GM18951 (cell line): Measurements from ENCODE around the gene RYK.
"Not testable (repeated sequence)": the region's sequence is repeated elsewhere in the genome, so short reads cannot be mapped to it uniquely, and the experiment has no call there.

ENCODE experiments used
- POLR2A ChIP-seq: IDR thresholded peaks from 4 replicates; pipeline ENCODE4 v1.6.1; 2011; ENCODE audit warnings: mild to moderate bottlenecking; ENCODE audit not compliant: insufficient read length, insufficient read depth; ENCODE audit errors: extremely low read depth
- in situ Hi-C: fragments of 300-500 bp; cut with MboI; formaldehyde crosslinking; loops from one replicate; pipeline ENCODE4 v1.12.0; 2022; ENCODE audit warnings: low sequenced_read_pairs, mixed read lengths, inconsistent platforms; ENCODE audit not compliant: unreplicated experiment

RYK gene

GRCh38 chr3:134279466-134279865, 28.8 kb upstream of the RYK start:
- no peak for TF ChIP-seq POLR2A
- in situ Hi-C loops, result no loop called here

DNA sequence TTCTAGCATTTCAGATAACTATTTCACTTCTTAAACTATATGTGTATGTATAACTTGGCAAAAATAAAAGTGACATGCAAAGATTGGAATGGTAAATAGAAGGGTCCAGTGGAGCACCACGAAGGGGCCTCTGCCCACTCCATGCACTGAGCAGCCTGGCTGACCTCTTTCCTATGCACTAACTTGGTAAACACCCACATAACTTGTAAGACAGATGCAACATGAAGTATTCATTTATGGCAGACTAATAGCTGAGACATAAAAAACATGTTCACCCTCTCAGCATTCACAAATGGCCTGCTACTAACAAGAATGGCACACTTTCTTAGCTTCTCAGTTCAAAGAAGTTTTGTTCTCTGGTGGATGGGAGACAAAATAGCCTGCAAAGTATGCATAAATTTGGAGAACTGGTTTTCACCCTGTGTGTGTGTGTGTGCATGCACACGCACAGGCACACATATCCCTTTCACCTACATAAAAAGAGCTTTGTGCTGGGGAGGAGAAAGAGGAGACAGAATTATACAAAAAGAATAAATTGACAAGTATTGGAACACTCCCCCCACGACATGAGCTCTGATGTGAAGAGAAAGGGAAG, 26.5 kb upstream of the RYK start:
- no peak for TF ChIP-seq POLR2A
- in situ Hi-C loops, result no loop called here

DNA sequence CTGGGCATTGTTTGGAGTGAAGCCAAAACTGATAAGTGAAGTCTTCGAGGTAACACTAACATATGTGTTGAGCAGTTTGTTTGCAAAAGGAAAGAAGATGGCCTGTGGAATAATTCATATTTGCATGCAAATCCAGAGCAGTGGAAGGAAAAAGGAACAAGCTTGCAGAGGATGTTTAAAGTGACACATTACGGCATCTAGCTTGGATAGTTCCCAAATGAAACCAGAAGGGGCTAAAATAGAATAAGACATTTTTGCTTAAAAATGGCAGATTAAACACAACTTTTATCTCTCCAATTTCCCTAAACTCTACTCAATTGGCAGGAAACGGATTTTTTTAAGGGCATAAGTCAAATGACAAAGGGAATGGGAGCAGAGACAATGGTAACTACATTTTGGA, 25.4 kb upstream of the RYK start:
- in situ Hi-C loops, result no loop called here
- TF ChIP-seq POLR2A, result no peak

DNA sequence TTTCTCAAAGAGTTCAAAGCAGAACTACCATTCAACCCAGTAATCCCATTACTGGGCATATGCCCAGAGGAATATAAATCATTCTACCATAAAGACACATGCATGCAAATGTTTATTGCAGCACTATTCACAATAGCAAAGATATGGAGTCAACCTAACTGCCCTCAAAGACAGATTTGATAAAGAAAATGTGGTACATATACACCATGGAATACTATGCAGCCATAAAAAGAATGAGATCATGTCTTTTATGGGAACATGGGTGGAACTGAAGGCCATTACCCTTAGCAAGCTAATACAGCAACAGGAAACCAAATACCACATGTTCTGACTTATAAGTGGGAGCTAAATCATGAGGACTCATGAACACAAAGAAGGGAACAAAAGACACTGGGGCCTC, 24.5 kb upstream of the RYK start:
- in situ Hi-C loops, result not testable (repeated sequence)

GRCh38 chr3:134274571-134274970, 23.9 kb upstream of the RYK start:
- TF ChIP-seq POLR2A, result no peak
- in situ Hi-C loops, result no loop called here

- no peak for TF ChIP-seq POLR2A
- in situ Hi-C loops, result no loop called here
Observed at GRCh38 chr3:134267996-134268395, 17.3 kb upstream of the RYK start.

DNA sequence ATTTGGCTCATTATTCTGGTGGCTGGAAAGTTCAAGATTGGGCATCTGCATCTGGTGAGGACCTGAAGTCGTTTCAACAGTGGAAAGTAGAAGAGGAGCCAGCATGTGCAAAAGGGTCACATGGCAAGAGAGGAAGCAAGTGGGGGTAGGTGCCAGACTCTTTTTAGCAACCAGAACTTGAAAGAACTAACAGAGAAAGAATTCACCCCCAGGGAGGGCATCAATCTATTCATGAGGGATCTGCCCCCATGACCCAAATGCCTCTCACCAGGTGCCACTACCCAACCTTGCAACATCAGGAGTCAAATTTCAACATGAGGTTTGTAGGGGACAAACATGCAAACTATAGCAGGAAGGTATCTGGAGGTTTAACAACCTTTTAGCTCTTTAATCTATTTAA, 10.3 kb upstream of the RYK start:
- no peak for TF ChIP-seq POLR2A
- in situ Hi-C loops, result no loop called here

DNA sequence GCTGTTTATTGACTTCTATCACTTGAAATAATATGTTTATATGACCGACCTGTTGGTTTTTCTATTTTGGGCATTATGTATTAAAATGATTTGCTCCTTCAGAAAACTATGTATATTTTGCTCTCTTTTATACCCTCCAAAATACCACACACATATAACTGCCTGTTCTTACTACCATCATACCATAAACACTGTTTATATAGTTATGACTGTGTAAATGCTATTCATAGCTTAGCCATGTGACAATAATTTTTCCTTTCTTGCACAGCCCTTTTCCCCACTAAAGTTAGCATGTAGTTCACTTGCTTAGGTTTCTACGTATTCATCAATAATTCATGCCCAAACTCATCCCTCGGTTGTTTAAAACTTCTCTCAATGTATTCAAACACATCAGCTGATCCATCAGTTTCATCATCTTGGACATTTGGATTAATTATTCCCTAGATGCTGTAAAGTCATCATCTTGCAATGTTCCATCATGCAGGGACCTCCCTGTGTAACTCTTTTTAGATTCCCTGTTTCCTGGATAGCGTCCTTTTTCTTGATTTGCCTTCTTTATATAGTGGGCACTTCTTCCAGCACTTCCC, 8.2 kb upstream of the RYK start:
- in situ Hi-C loops, result no loop called here
- no peak for TF ChIP-seq POLR2A

DNA sequence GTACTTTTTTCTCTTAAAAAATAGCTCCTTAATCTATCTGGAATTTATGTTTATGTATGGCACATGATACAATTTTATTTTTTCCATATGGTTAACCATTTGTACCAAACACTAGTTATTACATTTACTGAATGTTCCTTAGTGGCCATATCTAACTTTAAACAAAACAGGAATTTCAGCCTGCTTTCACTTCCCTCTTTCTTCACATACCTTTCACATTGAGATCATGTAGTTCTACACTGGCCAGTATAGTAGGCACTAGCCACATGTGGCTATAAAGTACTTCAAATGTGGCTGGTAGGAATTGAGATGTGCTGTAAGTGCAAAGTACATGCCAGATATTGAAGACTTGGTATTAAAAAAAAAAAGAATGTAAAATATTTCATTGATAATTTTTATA, 4.7 kb upstream of the RYK start:
- in situ Hi-C loops, result no loop called here
- TF ChIP-seq POLR2A, result no peak

DNA sequence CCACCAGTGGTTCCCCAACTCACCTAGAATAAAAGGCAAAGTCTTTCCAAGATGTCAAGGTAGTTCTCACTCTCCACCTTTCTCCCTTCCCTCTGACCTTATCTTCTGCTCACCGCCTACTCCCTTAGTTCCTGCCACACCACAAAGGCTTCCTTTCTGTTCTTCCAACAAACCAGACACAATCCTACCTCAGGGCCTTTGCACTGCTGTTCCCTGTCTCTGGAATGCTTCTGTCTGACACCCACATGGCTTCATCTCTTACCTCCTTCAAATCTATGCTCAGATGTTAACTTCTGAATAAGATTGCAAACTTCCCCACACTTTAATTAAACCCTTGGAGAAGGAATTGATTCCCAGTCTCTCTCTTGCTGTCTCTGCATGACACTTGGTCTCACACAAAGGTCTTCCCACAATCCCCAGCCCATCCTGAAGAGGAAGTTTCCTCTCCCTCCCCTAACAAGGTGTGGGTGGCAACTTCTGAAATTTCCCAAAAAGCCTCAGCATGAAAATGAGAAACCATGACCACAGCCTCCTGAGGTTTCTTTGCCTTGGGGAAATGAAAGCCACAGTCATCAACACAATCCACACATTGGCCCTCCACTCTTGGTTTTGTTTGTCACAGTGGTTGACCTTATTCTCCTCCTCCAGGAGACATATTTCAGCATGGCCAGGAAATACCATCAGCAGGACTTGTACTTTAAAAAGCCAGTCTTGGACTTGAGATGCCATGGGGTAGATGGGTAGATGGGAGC, 3.0 kb upstream of the RYK start:
- no peak for TF ChIP-seq POLR2A
- in situ Hi-C loops, result no loop called here

- in situ Hi-C loops, result no loop called here
- no peak for TF ChIP-seq POLR2A
Observed at GRCh38 chr3:134252766-134253165, 2.1 kb upstream of the RYK start.

DNA sequence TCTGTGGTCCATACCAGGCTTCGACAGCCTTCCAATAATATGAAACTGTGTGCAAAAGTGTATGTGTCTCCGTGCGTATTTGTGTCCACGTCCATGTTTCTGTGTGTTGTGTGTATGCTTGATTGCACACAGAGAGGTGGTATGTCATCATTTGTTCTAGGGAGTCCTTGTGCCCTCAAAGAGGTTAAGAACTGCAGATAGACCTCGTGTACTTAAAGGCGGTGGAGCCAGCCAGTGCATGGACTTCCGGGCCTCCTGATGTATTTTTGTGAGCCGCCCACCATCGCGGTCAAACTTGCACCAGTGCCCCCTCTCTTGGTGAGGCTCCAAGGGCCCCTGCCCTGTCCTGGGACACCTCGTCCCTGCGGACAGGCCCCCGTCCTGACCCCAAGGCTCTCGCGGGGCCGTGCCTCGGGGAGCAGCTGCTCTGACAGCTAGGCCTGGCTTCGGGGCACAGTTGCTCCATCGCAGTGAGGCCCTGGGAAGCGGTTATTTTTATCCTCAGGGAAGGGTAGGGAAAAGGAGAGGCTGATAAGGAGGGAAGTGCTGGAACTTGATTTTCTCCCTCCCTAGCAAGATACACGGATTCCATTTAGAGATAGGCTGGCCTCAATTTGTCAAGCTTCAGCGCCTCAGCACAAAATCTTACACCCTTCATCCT, 1.2 kb upstream of the RYK start:
- in situ Hi-C loops, result no loop called here
- TF ChIP-seq POLR2A, result no peak

DNA sequence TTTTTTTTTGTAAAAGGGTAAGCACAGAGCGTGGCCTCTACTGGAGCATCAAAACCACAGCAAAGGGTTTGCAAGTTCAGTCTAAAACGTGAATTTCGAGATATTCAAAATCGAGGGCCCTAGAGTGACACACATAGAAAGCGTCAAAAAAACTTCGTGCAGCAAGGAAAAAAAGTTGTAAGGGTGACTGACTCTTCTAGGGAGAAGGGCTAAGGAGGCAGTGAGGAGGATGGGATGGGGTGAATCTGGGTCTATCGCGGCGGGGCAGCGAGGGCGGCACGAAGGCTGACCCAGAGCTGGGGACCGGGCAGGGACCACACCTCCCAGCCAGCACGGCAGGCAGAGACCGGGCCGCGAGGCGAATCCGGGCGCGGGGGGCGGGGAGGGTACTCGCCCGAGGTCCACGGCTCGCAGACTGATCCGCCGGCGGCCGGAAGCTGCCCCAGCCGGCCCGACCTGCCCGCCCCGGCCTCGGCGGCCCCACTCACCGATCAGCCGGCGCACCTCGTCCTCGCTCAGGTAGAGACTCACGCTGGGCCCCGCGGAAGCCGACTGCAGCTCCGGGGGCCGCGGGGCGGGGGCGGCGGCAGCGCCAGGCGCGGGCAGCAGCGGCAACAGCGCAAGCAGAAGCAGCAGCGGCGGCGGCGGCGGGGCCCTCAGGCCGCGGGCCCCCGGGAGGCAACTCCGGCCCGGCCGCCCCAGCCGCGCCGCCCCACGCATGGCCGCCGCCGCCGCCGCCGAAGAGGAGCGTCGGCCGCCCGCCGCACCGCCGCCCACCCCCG, 533 bp downstream of the RYK start:
- in situ Hi-C loops, result no loop called here
- no peak for TF ChIP-seq POLR2A
